Measurements from ENCODE around the gene FXYD5. TPM values are rescaled to one million over a fixed set of nuclear protein-coding genes. Genes with fewer than 3 reads are reported as not detected.
A peak's percentile ranks its signal among the peaks of the same experiment; 100 is the strongest.

The FXYD5 gene
- total and polyA plus RNA-seq, 9 of the 15 experiments (the other 6 are each of a cell fraction or from before 2014, with no cell fraction given): 104 to 537 (median 174) TPM

- TF ChIP-seq ZNF134 (CRISPR knock-in tag; conservative IDR thresholded peaks at IDR 0.05) (0 out of 2 replicates have a peak, but pooled peaks have one; percentile 30), SAFB (IDR thresholded peaks at IDR 0.05; ENCODE audit: borderline replicate concordance, low read depth, low read length) (no peak), HNRNPH1 (optimal IDR thresholded peaks at IDR 0.05; ENCODE audit: low read depth, low read length) (no peak), ZBTB8A (IDR thresholded peaks at IDR 0.05; ENCODE audit: partially characterized antibody) (no peak), EP300 (IDR thresholded peaks at IDR 0.05; ENCODE audit: low read length) (peak; percentile 57; the same call in 1 of the 2 replicates), ZBTB17 (CRISPR knock-in tag; IDR thresholded peaks at IDR 0.05) (no peak), HOXB6 (CRISPR knock-in tag; IDR thresholded peaks at IDR 0.05; ENCODE audit: borderline replicate concordance) (no peak), YY1 (IDR thresholded peaks at IDR 0.05; ENCODE audit: borderline replicate concordance in 1 of 3, control insufficient read depth in 1 of 3, extremely low read depth in 1 of 3, insufficient read depth in 3 of 3, insufficient read length in 1 of 3, insufficient replicate concordance in 2 of 3, low read depth in 1 of 3, low read length in 2 of 3) (peak in 2 of 3 experiments; percentile 17 to 41), ZBTB11 (CRISPR knock-in tag; IDR thresholded peaks at IDR 0.05) (no peak), NFXL1 (CRISPR knock-in tag; IDR thresholded peaks at IDR 0.05) (no peak), KDM2B (CRISPR knock-in tag; IDR thresholded peaks at IDR 0.05) (no peak), ZNF239 (CRISPR knock-in tag; IDR thresholded peaks at IDR 0.05) (peak; percentile 33; the same call in 1 of the 2 replicates), ZFX (CRISPR knock-in tag; IDR thresholded peaks at IDR 0.05) (no peak), ETV5 (CRISPR knock-in tag; IDR thresholded peaks at IDR 0.05; ENCODE audit: low read depth) (no peak), MAFF (IDR thresholded peaks at IDR 0.05; ENCODE audit: low read length) (0 out of 2 replicates have a peak, but pooled peaks have one; percentile 0)
- TF ChIP-seq, protein P1, sequence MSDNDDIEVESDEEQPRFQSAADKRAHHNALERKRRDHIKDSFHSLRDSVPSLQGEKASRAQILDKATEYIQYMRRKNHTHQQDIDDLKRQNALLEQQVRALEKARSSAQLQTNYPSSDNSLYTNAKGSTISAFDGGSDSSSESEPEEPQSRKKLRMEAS (CRISPR knock-in tag; IDR thresholded peaks at IDR 0.05): peak; percentile 48; the same call in 1 of the 2 replicates
- TF ChIP-seq, protein P2, sequence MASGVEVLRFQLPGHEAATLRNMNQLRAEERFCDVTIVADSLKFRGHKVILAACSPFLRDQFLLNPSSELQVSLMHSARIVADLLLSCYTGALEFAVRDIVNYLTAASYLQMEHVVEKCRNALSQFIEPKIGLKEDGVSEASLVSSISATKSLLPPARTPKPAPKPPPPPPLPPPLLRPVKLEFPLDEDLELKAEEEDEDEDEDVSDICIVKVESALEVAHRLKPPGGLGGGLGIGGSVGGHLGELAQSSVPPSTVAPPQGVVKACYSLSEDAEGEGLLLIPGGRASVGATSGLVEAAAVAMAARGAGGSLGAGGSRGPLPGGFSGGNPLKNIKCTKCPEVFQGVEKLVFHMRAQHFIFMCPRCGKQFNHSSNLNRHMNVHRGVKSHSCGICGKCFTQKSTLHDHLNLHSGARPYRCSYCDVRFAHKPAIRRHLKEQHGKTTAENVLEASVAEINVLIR (CRISPR knock-in tag; IDR thresholded peaks at IDR 0.05): no peak; the same call in 1 of the 2 replicates
- TF ChIP-seq, protein P3, sequence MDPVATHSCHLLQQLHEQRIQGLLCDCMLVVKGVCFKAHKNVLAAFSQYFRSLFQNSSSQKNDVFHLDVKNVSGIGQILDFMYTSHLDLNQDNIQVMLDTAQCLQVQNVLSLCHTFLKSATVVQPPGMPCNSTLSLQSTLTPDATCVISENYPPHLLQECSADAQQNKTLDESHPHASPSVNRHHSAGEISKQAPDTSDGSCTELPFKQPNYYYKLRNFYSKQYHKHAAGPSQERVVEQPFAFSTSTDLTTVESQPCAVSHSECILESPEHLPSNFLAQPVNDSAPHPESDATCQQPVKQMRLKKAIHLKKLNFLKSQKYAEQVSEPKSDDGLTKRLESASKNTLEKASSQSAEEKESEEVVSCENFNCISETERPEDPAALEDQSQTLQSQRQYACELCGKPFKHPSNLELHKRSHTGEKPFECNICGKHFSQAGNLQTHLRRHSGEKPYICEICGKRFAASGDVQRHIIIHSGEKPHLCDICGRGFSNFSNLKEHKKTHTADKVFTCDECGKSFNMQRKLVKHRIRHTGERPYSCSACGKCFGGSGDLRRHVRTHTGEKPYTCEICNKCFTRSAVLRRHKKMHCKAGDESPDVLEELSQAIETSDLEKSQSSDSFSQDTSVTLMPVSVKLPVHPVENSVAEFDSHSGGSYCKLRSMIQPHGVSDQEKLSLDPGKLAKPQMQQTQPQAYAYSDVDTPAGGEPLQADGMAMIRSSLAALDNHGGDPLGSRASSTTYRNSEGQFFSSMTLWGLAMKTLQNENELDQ (CRISPR knock-in tag; IDR thresholded peaks at IDR 0.05; ENCODE audit: borderline replicate concordance): no peak
Measured at GRCh38 chr19:35166100-35167063, 11.8 kb downstream of the FXYD5 start (continued).
